Fibroblast of lung (primary cell): ENCODE results near the gene KMT5C.

Source experiments
- CTCF ChIP-seq, 2 donors: IDR thresholded peaks in 1 of 2; conservative IDR thresholded peaks in 1 of 2; 1 replicate in 1 of 2; 2 replicates in 1 of 2; pipeline ENCODE4 v1.5.1; 2011 to 2012; ENCODE audit warnings: low read length in 2 of 2, control low read depth in 1 of 2, inconsistent platforms in 1 of 2, low read depth in 1 of 2, mild to moderate bottlenecking in 1 of 2
- EZH2 ChIP-seq: IDR thresholded peaks from 2 replicates; pipeline ENCODE4 v1.5.1; 2012; ENCODE audit warnings: low read length, control low read depth, mild to moderate bottlenecking; ENCODE audit errors: missing control alignments

DNA sequence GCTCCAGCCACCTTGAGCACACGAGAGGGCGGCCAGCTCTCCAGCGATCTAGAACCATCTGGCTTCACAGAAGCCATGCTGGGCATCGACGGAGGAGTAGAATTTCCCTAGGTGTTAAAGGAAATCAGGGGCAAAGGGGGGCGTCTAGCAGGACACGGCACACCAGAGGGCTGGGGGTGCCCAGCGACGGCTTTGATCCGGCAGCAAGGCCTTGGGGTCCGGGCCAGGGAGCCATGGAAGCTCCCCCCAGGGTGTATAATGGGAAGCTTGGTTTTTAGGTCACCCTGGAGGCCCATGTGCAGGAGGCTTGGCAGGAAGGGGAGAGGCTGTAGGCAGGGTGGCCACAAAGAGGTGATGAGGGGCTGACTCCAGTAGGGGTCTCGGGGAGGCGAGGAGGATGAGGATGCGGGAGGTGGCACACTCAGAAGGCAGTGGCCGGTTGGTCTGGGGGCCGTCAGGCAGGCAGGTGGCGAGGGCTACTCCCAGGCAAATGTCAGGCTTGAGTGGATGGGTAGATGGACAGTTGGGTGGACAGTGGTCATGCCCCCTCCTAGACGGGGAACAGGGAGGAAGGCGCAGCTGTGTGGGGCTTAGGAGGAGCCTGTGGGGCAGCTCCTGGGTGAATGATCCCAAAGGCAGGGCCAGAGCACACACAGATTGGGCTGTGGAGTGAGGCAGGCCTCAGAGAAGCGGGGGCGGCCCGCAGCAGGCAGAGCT is 5.6 kb downstream of the KMT5C start:
- TF ChIP-seq CTCF (conservative IDR thresholded peaks at IDR 0.05 in 1 of 2, IDR thresholded peaks at IDR 0.05 in 1 of 2; ENCODE audit: low read depth in 1 of 2, low read length in 2 of 2) (no peak), EZH2 (no peak)
